Measurements from ENCODE around the gene PLXNB3.

DNA sequence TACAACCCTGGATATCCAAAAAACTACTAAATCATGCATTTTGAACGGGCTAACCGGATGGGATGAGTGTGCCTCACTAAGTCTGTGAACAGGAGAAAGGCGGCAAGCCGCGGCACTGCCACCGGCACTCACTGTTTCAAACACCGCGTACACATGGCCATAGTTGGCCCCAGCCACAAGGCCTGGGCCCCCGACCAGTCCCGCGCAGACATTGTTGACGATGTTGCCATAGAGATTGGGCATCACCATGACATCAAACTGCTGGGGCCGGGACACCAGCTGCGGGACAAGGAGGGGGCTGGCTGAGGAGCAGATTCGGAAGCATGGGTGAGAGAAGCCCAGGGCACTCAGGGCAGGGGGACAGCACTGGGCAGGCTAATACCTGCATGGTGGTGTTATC lies 22.6 kb downstream of the PLXNB3 start:
- no peak for TF ChIP-seq POLR2A (IDR thresholded peaks at IDR 0.05)
- TF ChIP-seq, protein P1, sequence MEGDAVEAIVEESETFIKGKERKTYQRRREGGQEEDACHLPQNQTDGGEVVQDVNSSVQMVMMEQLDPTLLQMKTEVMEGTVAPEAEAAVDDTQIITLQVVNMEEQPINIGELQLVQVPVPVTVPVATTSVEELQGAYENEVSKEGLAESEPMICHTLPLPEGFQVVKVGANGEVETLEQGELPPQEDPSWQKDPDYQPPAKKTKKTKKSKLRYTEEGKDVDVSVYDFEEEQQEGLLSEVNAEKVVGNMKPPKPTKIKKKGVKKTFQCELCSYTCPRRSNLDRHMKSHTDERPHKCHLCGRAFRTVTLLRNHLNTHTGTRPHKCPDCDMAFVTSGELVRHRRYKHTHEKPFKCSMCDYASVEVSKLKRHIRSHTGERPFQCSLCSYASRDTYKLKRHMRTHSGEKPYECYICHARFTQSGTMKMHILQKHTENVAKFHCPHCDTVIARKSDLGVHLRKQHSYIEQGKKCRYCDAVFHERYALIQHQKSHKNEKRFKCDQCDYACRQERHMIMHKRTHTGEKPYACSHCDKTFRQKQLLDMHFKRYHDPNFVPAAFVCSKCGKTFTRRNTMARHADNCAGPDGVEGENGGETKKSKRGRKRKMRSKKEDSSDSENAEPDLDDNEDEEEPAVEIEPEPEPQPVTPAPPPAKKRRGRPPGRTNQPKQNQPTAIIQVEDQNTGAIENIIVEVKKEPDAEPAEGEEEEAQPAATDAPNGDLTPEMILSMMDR (IDR thresholded peaks at IDR 0.05), result no peak

Measured in adrenal gland (tissue), 5 donors.